Activated CD4-positive, CD25-positive, alpha-beta regulatory T cell treated with anti-CD3 and anti-CD28 coated beads, Interleukin-2, amount 50 U/mL, for 24 hours (primary cell): ENCODE measurements around the gene RAB6A.
A peak's percentile ranks its signal among the peaks of the same experiment; 100 is the strongest.
"Not testable (repeated sequence)": the region's sequence is repeated elsewhere in the genome, so short reads cannot be mapped to it uniquely, and the experiment has no call there.

Experiments used
- ATAC-seq, 2 donors: fragments of 150-1000 bp; cut with Tn5 transposase; one replicate each; pipeline ENCODE4 v1.10.0; 2021; ENCODE audit warnings: mild to moderate bottlenecking in 1 of 2, moderate library complexity in 1 of 2

Gene RAB6A

DNA sequence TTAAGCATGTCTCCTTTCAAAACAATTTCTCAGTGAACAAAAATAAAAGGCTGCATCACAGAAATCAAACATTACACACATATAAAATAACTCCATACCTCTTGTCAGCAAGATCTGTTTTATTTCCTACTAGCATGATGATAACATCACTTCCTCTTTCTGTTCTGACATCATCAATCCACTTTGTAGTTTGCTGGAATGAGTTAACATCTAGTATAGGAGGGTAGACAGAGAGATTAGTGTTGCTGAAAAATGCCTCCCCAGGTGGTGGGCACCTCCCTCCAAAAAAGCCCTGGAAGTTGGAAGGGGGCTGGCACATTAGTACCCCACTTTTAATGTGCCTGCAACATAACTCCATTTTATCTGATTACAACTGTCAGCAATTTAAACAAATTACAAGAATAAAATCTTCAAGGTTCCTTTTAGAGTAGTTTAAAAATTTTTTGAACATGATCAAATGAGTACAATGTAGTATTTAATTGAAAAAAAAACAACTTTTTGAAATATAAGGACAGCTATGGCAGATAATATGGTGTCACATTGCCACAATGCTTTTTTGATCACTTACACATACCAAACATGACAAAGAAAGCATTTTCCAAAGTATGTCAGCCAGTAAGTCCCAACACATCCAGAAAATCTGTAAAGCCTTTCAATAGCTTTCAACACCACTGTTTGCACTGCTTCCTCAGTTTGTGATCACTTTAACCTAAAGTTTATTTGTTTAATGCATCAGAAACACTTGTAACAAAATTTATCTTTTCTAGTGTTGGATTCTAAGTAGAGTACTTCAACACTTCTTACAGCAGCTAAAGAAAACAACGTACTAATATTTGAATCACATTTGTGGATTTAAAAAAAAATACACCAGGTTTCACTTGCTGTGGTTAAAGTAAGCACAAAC lies 44.5 kb downstream of the RAB6A start:
- peak; percentile 32 to 43 for ATAC-seq

DNA sequence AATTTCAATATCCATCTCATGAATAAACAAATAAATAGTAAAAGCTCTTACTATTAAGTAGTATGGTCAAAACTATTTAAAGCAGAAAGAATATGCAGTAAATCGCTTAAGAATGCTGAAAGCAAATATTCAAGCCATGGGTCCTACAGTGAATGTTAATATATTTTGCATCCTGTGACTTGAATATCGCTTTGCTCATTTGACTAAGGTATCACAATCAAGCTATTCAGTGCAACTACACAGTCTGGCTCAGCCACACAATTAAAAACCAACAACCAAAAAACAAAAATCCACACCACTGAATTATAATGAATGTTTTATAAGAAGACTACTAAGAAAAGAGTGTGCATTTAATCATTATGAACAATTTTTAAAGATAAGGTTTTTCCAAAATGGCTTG lies 45.3 kb downstream of the RAB6A start:
- ATAC-seq = no peak

DNA sequence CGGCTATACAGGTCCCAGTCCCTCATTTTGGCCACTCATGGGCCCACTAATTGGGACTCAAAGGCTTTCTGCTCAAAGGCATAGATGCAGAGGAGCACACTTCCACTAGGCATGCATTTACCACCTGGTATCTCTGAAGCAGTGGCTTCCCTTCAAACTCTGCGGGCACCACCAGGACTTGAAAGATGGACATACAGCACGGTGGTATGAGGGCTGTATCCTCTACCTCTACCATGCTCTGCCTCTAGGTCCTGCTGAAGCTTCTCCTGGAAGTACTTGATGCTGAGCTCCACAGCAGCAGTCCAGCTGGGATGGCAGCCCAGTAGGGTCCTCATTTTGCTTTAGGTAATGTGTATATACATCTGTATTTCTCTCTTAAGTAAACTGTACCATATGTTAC lies 49.9 kb downstream of the RAB6A start:
- ATAC-seq = no peak

DNA sequence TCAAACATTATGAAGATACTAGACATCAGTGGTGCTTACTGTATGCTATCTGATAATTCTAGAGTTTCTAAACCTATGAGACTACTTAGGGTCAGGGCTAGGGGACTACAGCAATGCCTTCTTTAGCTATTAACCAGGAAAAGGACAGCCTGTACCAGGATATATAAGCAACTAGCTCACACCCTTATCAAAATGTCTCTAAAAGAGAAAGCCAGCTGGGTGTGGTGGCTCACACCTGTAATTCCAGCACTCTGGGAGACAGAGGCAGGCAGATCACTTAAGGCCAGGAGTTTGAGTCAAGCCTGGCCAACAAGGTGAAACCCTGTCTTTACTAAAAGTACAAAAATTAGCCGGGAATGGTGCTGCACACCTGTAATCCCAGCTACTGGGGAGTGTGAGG lies 55.8 kb downstream of the RAB6A start:
- ATAC-seq = no peak

DNA sequence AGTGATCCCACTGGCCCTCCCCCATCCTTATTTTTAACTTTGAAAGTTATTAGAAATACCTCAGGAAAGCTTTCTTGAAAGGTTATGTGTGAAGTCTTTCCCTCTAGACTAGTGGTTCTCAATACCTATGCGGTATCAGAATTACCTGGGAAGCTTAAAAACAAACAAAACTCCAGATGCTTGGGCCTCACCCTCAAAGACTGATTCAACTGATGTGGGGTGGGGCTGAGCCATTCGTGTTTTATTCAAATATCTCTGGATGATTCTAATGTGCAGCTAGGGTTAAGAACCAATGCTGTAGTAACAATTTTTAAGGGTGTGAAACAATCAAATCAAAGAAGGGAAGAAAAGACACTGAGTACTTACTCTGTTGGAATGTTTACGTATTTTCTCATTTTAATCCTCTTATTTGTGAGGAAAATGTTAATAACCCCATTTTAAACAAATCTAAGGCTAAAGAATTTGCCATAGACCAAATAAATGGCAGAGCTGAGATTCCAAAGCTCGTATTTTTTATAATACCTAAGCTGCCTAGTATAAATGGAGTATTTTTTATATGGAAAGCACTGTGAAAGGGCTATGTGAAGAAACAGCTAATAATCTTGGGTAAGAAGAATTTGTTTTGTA lies 66.9 kb downstream of the RAB6A start:
- no peak for ATAC-seq

DNA sequence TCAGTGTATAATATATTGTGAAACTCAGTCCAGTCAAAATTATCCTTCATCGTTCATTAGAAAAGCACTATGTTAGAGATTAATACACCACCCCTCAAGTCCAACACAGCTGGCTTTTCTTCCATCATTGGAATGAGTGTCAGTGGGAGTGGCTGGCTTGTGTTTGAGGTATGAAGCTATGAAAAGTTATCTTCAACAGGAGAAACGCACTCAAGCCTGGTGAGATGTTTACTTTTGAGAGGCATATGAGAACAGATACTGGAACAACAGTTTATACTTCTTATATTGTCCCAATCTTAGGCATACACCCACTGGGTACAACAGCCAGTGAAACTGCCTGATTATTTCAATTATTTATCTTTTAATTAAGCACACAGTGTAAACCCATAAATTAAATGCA lies 80.2 kb downstream of the RAB6A start:
- no peak for ATAC-seq

DNA sequence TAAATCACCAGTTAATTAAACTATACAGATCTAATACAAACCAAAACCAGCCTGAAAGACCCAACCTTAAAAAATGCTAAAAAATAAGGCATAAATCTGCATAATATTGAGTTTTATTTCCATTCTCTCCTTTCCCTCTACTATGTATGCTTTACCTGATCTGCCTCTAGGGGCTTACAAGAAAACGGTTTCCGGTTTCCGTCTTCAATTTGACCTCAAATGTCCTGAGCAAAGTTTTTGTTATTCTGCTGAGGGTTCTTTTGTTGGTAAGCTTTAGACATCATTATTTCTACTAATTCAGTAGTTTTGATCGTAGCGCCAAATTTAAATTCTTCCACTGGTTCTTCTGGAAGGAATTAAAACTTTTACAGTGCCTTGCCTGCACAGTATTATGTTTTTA lies 84.3 kb downstream of the RAB6A start:
- ATAC-seq = not testable (repeated sequence)

DNA sequence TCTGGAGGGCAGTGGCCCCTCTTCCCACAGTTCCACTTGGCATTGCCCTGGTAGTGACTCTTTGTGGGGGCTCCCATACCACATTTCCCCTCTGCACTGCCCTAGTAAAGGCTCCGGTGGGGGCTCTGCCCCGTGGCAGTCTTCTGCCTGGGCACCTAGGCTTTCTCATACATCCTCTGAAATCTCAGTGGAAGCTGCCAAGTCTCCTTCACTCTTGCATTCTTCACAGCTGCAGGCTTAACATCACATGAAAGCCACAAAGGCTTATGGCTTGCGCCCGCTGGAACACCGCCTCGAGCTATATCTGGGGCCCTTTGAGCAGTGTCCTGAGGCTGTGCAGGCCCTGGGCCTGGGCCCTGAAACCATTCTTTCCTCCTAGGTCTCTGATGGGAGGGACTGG lies 89.2 kb downstream of the RAB6A start:
- ATAC-seq = no peak

DNA sequence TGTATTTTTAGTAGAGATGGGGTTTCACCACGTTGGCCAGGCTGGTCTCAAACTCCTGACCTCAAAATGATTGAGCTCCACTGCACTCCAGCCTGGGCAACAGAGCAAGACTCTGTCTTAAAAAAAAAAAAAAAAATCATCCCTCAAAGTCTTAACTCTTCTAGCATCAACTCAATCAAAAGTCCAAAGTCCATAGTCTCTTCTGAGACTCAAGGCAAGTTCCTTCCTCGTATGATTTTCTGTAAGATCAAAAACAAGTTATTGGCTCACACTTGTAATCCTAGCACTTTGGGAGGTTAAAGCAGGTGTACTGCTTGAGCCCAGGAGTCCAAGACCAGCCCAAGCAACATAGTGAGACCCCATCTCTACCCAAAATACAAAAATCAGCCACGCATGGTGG lies 90.1 kb downstream of the RAB6A start:
- no peak for ATAC-seq

DNA sequence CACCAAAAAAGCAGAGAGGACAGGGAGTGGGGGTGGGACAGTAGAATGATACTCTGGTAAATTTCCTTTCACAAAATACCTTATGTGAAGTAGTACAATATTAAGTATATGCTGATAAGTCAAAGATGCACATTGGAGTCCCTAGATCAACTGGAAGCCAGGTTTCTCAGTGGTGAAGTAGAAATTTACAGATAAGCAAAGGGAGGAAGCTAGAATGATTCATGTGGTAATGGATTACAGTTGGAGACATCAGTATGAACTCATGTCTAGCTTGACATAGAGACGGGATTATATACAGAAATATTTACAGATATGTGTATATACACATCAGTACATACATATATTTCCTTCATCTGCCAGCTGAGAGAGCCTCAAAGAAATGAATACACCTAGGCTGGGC lies 93.0 kb downstream of the RAB6A start:
- ATAC-seq = no peak

DNA sequence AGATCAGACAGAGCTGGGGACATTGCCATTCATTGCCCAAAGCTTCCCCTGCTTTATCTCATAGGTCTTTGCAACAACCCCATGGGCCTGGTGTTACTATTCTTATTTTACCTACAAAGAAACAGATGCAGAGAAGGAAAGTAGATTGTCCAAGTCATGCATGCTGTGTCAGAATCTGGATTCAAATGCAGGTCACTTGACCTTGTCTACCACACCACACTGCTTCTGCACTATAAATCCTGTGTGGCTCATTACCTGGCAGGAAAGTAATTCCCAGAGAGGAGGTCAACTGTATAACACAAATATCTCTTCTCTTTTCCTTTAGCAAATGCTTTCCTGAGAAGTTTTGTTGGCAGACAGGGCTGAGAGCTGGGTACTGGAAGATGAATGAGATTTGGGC lies 96.0 kb downstream of the RAB6A start:
- ATAC-seq = no peak

DNA sequence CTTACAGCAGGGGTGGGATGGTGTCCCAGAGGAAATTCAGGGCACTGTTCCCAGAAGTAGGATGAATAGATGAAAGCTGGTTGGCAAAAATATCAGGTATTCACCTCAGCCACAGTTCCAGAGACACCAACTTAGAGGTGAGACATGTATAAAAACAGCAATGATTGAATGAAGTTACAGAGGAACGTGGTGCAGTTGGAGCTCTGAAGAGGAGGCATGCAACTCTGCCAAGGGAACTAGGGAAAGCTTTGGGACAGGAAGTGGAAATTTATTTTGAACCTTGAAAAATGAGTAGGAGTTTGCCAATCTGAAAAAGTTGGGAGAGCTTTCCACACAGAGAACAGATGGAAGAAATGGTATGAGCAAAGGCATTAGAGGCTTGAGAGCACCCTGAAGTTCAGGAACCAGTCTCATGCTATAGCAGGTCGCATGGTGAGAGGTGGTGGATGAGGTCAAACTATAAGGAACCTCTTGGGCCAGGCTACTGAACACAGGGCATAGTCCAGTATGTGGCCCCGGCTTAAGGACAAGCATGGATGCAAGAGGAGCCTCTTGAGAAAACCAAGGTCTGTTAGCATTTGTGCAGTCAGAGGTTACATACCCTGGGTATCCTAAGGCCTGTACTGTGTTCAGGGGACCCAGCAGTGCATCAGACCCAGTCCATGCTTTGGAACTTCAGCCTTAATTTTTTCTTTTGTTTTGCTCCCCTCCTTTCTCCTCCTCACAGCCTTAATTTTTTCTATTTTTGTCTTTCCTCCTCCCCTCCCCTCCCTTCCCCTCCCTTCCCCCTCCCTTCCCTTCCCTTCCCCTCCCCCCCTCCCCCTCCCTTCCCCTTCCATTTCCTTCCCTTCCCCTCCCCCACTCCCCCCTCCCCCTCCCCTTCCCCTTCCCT lies 97.0 kb downstream of the RAB6A start:
- no peak for ATAC-seq

DNA sequence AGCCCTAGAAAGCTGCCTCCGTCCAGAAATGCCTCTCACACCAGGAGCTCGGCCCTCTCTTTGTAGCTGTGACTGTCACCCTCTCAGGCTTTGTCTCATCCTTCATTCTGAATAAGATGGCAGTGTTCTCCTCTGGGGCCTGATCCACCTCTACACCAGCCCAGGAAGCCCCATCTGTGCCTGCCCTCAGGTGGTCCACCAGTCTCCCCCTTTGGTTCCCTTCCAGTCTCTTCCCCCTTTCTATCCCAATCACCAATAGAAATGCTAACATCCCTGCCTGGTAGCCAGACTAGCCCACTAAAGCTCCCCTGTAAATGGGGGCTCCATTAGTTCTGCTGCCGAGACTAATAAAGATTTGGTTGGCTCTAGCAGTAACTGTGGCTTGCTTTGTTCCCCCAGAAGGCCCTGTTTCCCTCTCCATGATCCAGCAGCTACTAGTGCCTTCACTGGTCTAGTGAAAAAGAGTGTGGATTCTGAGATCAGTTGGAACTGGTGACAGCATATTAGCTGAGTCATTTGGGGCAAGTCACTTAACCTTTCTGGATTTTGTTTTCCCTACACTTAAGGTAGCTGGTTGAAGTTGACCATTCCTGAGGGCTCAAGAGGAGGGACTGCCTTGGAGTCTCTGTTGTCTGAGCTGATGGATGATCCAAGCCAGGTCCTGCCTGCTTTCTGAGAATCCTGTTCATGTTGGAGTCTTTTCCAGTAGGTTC lies 98.3 kb downstream of the RAB6A start:
- ATAC-seq = no peak

DNA sequence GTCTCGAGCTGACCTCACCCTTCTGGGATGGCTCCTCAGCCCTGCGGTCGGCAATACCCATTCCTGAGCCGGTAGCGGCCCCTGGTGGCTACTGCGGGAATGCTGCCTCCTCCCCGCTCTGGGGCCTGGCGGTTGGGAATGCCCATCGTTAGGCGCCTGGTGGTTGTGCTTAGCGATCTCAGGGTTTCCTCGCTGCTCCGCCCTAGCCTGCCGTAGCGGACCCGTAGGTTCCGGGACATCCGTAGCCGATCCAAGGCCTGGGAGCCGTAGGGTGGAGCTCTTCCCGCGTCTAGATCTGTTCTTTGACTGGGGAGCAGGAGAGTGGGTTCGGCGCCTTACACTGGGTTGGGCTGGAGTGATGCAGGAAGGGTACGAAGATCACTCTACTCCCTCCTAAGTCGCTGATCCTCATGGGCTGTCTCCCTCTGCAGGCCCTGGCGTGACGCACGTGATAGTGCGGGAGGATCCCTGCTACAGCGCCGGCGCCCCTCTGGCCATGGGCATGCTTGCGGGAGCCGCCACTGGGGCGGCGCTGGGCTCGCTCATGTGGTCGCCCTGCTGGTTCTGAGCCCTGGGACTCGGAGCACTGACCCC lies 99.7 kb downstream of the RAB6A start:
- ATAC-seq = peak; percentile 90 to 94

DNA sequence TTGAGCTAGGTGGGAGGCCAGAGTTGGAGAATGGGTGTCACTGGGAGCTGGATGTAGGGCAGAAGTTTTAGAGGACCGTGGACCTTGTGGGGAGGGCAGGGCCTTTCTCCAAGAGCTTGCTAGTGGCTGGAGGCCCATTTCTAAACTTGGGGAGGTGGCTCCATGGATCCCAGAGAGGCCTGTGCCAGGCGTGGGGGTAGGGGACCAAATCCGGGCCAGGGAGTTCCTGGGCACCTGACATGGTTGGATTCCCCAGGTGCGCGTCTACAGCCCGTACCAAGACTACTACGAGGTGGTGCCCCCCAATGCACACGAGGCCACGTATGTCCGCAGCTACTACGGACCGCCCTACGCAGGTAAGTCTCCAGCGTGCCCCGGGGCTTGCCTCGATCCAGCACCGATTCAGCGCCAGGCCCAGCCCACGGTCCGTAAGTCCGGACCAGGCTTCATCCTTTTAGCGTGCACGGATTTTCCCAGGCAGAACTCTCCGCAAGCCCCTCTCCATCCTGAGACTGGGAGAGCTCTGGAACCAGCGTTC lies 100.3 kb downstream of the RAB6A start:
- ATAC-seq = peak; percentile 11 to 22

DNA sequence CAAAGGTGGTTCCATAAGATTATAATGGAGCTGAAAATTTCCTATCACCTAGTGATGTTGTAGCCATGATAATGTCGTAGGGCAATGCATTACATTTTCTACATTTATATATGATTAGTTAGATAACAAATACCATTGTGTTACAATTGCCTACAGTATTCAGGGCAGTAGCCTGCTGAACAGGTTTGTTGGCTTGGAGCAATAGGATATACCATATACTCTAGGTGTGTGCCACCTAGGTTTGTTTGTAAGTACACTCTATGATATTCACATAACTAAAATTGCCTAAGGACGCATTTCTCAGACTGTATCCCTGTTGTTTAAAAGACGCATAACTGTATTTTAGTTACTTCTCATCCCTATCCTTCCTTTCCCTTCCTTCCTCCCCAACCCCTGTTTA lies 100.9 kb downstream of the RAB6A start:
- no peak for ATAC-seq

DNA sequence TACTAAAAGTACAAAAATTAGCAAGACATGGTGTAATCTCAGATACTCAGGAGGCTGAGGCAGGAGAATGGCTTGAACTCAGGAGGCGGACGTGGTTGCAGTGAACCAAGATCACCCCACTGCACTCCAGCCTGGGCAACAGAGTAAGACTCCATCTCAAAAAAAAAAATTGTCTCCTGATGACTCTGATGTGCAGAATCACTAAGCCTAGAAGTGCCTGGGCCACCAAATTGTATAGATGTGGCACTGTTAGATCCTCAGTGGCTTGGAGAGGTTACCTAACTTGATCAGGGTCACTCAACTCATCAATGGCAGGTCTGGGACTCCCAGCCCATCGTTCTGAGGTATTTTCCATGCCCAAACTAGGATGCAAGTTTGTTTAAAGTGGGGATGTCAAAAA lies 103.9 kb downstream of the RAB6A start:
- no peak for ATAC-seq

DNA sequence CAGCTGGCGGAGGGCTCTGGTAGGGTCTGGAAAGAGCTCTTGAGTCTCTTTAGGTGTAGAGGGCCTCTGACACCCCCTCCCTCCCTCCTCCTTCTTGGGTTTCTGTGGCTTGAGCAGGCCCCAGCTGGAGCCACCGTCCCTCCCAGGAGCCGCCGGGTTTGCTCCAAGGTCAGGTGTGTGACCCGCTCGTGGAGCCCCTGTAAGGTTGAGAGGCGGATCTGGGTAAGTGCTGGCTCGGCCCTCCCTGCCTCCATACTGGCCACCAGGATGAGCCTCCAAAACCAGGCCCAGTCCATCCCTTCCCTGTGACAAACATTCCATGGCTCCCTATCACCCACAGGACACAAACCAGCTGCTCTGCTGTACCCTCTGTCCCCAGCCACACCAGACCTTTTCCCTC lies 105.2 kb downstream of the RAB6A start:
- no peak for ATAC-seq

DNA sequence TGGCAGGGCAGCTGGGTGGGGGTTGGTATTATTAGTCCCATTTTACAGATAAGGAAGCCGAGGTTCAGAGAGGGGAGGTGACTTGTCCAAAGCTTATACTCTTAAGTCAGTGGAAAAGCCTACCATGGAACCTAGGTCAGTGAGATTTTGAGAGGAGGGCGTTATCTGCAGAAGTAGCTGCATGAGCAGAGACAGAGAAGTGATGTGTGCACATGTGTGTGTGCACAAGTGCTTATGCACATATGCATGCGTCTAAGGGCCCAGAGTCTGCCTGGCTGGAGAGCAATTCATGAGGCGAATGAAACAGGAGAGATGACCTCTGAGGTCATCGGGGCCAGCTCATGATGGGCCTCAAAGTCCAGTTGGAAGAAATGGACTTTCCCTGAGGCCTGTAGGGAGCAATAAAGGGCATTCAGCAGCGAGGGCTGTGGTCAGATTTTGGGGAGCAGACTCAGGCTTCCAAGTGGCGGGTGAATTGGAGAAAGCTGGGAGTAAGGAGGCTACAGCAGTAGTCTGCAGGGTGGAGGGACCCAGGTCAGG lies 106.3 kb downstream of the RAB6A start:
- no peak for ATAC-seq

DNA sequence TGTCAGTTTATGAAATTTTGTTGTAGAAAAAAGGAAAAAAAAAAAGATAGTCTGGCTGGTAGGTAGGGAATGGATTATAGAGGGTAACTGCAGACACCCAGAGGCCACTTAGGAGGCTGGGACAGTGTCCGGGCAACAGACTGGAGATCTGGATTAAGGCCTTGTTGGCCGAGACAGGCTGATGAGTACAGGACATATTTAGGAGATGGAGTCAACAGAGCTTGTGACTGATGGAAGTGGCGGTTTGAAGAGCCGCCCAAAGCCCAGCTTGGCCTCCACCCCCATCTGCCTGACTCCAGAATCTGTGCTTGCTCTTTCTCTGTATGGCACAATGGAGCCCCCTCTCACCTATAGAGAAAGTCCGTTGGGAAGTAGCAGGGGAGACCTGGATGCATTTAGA lies 106.9 kb downstream of the RAB6A start:
- ATAC-seq = no peak

DNA sequence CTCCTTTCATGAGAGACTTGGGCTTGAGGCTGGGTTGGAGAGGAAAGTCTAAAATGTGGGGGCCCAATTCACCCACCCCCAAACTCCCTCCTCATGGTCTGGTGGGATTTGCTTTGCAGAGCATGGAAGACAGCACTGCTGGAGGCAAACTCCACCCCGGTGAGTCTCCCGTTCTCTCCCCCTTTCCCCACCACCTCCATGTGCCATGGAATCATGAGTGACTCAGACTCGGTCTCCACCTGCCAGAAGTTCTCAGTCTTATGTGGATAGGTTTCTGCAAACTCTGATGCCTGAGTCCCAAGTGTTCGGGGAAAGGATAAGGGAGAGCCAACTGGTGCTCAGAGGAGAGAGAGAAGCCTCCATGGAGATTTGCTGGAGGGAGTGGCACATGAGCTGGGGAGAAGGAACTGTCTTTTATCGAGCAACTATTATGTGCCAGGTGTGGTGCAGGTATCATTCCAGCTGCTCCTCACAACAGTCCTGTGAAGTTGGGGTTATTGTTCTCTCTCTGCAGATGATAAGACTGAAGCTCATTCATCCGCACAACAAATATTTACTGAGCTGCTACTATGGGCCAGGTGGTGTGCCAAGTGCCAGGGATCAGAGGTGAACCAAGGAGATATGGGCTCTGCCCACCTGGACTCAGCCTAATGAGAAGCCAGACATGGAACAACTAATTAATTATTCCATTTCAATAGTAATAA lies 107.9 kb downstream of the RAB6A start:
- no peak for ATAC-seq
